Measurements from ENCODE around the gene SLC6A1.

SLC6A1 gene

DNA sequence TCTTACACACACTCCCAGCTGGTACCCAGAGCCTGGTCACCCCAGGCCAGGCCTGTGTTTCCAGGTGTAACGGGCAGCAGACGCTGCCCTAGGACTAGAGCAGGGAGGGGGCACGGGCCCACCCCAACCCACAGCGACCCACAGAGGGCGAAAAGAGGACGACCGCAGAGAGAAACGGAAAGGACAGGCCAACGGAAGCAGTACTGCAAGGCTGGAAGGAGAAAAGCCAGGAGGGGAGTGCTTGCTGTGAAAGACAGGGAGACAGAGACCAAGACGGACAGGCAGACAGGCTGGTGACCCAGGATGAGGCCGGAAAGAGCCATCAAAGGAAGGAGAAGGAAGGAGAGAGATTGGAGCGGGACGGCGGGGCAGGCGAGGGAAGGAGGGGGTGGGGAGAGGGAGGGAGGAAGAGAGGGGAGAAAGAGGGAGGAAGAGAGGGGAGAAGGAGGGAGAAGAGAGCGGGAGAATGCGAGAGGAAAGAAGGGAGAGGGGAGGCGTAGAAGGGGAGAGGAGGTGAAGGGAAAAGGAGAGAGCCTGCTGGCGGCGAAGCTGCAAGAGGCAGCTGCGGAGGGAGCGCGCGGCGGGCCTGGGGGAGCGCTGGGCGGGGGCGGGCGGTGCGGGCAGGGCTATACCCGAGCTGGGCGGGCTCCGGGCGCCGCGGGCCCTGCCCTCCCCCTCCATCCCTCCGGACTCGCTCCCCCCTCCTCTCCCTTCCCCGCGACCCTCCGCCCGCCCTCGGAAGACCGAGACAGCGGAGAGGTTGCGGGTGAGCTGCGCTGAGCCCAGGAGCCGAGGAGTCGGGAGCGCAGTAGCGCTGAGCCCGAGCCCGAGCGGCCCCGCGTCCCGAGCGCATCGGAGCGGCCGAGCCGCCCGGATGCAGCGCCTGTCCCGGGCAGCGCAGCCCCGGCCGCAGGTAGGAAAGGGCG is at the start of gene SLC6A1:
Gene SLC6A1, plus strand, starts transcription at position 732 of the 926 bp plus-strand sequence. CDS start 24,464 bp downstream, outside the sequence.
- no peak for DNase-seq

DNA sequence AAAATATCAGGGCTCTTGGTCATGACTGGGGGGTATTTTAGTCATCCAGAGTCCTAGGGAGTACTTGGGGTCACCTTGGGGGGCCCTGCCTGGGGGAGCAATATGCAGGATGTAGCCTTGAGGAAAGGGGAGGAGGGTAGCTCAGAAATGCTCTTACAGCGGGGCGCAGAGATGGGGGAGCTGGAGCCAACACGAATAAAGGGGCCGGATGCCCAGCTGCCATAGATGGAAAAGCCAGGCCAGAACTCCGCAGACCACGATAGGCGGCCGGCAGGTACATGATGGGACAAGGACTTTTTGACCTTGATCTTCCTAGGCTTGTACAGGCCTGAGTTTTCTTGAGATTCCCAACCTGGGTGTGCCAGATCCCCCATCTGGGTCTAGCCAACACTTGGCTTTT is 47.7 kb upstream of the SLC6A1 start:
- DNase-seq, result no peak

DNA sequence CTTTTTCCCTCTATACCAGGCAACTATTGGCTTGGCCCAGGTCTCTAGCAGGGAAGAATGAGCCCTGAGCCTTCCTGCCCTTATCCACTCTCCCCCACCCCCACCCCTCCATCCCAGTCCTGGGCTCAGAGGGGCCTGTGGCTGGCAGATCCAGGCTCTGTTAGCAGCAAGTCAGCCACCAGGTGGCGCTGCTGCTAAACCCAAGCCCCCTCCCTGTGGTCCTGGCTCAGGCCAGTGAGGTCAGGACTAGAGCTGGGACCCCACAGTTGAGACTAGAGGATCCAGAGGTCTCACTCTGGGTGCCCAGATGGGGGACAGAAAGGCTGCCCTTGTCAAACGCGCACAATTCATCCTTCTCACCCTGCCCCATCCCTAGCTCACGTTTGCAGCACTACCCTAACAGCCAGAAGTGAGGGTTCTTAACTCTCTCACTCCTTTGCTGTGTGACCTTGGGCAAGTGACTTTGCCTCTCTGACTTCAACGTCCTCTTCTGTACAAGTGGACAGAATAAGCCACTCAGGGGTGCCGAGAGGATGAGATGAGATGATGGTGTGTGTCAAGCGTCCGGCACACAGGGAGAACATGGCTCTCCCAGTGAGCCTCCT is 46.8 kb upstream of the SLC6A1 start:
- no peak for DNase-seq

DNA sequence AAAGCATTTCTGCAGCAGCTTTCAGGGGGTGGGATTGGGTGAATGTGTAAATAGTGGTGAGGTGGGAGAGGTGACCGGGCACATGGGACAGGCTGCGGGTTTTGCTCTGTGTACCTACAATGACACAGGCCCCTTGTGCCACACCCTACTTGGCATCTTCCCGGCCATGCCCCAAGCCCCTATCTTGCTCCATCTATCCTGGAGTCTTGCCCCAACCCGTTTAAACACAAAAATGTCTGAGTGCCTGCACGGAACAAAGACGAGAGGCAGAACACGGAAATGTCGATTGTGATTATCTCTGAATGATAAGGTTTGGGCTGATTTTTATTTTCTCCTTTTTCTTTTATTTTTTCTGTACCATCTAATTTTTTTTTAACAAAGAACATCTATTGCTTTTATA is 46.0 kb upstream of the SLC6A1 start:
- DNase-seq, result no peak

DNA sequence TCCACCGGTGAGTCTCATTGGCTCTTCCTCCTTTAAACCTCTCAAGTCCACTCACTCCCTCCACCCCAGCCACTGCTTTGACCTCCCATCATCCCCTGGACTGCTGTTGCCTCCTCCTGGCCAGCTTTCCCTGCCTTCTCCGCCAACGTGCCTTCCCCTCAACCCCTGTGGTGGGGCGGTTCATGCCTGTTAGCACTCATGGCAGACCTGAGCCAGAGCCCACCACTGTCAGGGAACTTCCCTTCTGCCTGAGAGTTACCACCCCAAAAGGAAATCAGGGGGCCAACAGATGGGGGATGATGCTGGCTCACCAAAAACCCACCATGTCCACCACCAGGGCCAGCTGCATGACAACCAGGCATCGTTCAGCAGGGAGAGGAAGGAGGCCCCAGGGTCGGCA is 44.2 kb upstream of the SLC6A1 start:
- no peak for DNase-seq

DNA sequence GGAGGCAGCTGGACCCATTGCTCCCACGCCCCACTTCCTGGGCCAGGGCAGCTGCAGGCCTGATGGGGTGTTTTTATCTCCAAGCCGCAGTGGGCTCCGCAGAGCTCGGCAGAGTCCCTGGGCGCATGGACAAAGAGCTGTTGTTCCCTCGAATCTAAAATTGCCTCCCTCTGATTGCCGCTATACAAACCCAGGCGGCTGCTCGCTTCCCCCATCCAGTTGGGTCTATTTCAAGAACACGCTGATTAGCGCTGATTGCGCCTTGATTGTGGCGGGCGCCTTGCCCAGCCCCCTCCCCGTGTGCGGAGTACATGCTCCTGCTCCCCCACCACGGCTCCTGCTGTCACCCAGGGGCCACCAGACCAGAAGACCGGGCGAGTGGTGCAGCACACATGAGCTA is 43.4 kb upstream of the SLC6A1 start:
- no peak for DNase-seq

DNA sequence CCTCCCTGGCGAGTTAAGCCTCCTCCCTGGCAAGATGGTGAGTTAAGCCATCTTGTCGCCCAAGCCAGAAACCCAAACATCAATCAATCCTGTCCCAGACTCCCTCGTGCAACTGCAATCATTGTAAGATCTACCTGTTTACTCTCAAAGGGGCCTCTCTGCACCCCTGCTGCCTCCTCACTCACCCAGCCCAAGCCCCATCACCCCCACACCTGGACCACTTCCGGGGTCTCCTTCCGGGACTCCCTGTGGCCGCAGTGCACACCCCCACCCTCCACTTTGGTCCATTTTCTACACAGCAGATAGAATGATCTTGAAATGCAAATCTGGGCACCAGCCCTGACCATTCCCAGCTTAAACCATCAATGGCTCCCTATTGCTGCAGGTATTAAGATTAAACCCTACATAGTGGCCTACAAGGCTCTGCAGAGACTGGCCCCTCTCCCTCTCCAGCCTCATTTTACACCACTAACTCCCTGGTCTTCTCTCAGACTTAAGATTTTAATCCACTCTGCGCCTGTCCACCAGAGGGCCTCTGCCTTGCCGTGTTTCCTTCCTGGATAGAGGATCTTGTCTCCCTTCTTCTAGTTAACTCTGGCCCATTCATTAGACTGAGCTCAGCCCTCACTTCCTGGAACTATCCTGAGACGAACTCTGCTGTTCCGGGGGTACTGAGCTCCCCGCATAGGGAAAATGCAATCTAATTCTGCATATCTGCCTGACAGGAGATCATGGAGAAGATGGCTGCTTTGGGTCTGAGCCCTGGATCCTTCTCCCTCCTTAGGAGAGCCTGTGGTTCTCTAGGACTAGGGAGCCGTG is 41.9 kb upstream of the SLC6A1 start:
- DNase-seq, result peak; percentile 11

DNA sequence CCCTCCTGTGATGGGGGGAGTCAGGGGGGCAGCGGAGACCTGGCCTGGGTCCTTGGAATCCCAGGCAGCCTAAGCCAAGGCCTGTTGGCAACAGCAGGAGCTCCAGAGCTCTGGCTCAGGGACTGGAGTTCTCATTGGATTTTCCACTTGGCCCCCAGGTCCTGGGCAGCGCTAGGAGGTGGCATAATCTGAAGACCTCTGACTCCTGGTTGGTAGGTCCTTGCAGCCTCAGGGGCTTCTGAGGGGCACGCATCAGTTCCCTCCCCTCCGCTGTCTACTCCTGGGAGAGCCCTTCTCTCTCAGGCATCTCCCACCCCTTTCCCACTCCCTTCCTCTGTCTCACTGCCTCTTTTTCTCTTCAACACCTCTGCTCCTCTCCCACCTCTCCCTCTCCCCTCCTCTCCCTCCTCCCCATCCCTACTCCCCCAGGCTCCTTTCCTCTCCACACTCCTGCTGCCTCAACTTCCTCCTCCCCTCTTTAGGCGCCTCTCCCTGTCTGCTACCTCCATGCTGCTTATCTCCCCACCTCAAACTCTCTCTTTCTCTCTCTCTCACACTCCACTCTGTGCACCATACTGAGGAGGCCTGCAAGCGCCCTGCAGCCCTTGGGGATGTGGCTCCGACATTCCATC is 41.1 kb upstream of the SLC6A1 start:
- no peak for DNase-seq

DNA sequence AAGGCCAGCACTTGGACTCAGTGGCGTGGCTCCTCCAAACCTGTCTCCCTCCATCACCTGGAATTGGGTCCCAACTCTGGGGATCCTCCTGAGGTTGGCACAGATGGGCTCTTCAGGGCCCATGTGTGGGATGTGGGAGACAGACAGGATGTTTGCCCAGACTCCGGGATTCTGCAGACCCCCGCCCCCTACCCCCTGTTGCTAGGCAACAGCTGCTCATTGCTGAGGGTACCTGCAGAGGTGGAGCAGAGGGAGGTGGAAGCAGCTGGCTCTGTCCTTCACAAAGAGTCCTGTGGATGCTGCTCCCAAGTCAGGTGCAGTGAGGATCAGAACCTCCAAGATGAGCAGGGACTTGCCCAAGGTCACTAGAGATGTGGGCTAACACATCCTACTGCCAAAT is 40.0 kb upstream of the SLC6A1 start:
- no peak for DNase-seq

DNA sequence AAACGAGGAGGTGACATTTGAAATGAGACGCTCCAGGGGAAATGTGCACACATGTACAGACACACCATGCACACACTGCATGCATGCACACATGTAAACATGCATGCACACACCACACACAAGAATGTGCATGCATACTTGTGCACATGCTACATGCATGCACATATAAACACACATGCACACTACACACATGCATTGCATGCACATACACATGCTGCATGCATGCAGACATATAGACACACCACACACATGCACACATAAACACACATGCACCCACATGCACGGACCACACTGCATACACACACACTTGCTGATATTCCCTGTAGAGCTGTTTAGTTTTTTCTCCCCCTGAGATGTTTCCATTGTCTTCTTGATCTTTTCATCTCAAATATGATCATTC is 37.8 kb upstream of the SLC6A1 start:
- no peak for DNase-seq

DNA sequence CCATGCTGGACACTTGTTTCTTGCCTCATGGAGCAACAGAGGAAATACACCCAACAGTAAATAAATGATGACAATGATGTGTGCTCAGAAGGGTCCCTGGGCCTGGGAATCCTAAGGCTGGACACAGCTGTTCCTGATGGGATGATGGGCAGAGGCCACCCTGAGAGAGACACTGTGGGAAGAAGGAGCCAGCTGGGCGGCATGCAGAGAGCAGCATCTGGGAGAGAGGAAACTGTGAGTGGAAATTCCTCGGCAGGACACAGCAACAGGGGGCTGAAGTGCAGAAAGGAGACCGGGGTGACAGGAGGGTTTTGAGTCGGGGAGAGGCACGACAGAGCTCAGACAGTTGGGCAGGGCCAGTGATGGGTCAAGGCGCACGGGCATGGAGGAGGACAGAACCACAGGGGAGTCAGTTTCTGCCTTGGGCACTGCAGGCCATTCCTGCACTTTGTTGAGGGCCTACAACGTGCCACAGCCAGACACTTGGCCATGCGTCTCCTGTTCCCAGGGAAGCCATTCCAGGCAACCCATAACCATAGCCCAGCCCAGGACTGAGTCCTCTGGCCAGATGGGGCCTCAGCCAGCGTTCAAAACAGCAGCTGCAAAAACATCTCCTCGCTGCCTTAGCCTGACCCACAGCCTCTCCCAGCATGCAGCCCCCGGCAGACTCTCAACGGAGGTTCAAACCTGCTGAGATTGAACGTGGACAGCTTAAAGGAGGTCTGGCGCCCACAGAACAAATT is 36.7 kb upstream of the SLC6A1 start:
- peak; percentile 18 for DNase-seq

DNA sequence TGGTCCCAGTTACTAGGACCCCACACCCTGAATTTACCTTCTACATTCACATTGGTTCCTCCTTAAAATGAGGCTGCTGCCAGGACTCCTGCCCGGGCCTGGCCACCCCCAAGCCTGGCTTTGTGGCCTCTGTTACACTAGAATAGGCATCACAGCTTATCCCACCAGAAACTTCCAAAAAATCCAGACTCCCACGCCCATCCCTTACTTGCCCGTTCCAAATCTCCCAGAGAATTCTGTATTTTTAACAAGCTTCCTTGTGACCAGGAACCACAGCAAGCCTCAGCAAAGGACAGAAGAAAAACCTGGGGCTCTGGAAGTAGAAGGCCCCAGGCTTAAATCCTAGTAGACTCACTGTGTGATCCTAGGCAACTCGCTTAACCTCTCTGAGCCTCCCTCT is 36.0 kb upstream of the SLC6A1 start:
- DNase-seq, result no peak

DNA sequence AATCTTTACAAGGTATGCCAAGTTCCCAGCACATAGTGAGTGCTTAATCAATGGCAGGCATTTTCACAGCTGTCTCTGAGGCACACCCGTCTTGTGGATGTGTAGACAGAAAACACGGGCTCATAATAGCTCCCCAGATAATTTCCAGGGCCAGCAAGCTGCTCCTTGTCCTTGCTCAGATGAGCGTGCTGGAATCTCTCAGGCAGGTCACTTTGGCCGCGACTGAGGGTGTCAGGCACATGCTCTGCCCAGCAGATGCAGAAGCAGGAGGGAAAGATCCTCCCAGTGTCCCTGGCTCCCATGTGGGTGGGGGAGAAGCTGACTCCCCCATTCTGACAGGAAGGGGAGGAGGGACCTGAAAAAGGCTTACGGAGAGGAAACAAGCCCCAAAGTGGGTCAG is 35.6 kb upstream of the SLC6A1 start:
- no peak for DNase-seq

DNA sequence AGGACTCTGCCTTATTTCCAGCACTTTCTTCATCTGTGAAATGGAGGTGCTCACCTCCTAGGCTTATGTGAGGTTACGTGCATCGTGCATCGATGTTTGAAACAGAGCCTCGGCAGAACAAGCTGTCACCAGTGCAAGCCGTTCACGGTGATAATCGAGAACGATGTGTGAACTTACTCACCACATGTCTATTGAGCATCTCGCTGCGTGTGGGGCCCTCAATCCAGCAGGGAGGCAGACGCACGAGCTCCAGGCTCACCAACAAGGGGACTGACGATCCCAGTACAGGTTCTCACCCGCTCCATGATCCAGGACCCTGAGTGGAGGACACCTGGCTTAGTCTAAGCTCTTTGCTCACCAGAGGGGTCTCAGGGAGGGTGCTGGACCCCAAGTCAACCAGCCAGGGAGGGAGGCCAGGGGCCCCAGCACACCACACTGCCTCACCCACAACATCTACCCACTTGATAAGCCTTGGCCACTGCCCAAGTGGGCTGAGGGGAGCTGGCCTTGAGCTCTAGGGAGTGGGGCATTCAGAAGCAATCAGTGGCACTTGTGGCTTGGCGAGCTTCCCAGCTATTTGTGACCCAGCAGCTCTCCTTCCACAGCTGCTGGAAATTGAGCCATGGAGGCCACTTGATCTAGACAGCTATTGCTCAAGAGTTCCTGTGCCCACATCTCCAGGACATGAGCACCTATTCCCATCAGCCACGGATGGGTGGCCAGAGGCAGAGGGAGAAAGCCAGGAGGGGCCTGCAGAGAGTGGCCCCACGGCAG is 34.4 kb upstream of the SLC6A1 start:
- DNase-seq, result peak; percentile 83

DNA sequence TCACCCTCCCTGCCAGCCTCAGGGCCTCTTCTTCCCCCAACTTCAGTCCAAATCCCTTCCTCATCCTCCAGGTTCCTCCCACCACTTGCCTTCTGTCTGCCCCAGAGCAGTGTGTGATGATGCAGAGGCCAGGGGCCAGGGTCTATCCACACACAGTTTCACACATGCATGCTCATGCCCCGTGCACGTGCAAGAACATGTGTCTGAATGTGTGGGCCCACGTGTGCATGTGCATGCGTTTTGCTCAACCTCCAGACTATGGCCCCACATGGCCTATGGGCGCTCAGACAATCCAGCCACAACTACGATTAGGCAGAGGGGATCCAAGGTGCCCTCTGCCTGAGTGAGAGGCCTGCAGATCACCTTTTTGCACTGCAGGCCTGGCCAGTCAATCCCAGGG is 32.3 kb upstream of the SLC6A1 start:
- DNase-seq, result no peak

DNA sequence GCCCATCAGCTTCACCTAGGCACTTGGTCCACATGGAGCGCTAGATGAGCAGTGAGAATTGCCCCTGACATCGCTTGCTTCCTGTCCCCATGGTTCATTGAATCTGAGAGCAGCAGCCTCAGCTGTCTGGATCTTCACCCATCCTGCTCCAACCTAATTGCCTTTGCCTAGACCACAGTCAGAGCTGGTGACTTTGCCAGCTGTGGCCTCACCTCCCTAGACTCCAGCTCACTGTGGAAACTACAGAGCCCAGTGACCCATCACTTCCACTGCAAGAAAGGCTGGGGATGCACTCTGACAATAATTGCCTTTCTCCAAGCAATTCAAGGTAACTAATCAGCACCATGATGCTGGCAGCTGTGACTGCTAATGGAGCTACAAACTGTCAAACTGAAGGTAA is 30.6 kb upstream of the SLC6A1 start:
- DNase-seq, result no peak

DNA sequence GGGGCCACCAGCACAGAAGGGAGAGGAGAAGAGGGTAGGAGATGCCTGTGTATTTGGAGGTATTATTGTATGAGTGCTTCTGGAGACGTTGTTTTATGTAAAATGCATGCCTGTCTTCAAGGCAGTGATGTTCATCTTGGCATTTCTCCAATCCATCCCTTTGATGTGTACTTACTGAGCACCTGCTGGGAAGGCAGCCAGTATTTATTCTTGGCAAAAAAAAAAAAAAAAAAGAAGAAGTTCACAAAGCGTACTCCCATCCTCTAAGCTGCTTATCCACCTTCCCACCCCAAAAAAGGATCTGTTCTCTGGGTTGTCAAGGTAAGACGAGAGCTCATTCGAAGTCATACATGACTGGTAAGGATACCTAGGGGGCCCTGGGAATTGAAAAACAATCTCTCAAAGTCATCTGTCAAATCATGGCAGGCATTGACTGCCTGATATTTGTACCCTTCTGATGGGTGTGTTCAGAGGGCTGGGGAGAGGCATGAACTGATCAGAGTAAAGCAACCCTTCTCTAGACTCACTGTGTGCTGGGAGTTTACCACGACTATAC is 30.0 kb upstream of the SLC6A1 start:
- peak; percentile 53 for DNase-seq

DNA sequence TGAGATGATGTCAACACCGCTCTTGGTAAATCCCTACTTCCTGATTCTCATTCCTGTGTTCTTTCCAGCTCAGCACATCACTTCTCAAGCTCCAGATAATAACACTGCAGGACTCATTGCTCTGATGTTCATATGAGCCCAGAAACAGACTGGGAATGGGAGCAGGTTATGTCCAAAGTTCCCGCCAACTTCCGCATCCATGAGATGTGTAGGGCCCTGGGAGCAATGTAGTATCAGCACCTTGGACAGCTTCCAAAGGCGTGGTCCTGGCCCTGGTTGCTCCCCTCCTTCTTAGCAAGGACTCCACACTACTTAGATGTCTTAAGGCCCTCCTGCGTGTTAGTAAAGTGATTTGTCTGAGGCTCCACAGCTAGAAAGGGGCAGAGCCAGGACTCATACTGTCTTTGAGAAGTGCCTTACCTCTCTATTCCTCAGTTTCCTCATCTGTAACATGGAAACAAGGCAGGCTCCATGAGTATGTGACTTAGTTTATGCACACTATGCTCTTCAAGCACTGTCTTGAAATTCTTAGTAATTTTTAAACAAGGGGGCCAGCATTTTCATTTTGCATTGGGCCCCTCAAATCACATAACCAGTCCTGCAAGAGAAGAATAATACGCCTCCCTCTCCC is 27.9 kb upstream of the SLC6A1 start:
- no peak for DNase-seq

DNA sequence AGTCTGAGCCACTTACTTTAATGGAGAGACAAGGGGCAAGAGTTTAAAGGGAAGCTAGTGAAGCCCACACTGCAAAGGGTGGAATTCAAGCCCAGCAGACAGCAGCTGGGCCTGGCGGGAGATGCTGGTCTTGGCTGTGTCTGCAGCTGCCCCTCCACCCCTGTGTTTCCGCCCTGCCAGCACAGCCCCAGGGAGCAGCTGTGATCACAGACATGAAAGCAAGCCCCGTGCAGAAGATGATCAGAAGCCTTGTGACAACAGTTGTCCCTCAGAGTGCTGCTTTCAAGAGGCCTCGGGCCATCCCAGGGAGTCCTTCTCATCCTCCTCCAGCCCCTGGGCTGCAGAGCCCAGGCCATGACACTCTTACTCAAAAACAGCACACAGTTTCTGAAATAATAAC is 24.1 kb upstream of the SLC6A1 start:
- DNase-seq, result peak; percentile 51

DNA sequence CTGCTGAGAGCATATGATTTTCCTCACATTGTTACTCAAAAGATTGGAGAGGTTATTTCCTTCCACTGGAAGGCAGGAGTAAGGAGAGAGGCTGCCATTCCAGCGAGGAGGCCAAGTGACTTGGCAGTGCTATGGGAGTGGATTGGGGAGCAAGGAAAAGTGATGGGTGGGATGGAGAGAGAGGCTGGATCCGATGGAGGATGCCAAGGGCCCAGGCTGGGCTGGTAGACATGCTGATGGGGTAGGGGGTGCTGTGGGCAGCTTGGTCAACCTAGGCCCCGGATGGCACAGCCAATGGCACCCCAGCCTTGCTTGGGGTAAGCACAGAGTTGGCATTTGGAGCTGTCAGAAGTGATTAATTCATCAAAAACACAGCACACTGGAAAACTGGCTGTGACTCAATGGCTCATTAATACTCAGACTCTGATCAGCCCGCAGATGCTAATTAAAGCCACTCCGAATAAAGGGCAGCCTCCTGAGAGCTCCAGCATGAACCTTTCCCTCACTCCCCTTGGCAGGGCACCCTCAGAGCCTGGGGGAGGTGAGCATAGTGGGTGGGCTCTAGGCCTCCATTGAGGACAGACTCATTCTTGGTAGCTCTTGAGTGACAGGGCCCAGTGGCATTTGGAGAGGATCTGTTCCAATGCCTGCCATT is 22.1 kb upstream of the SLC6A1 start:
- DNase-seq, result no peak
